IMR-90 (cell line): ENCODE measurements around the gene KLK1. TPM values are rescaled to one million over a fixed set of nuclear protein-coding genes. Genes with fewer than 3 reads are reported as not detected.

ENCODE experiments used
- ATAC-seq: fragments of 200-7000 bp; cut with Tn5 transposase; 2 replicates; pipeline ENCODE4 v1.9.1; 2020; ENCODE audit warnings: low read depth, mild to moderate bottlenecking, moderate library complexity
- BruUV-seq: library from RNA; stranded (reverse); fragments of 400-500 nt; replicated peaks from 2 replicates; lab custom pipeline; 2021; lab: Mats Ljungman, UMichigan
- CTCF ChIA-PET: fragments of 300-600 bp; formaldehyde crosslinking; extraction: SDS; loops from one replicate; lab custom pipeline; 2021; ENCODE audit warnings: antibody characterized with exemption; lab: Yijun Ruan, JAX
- POLR2A ChIA-PET: fragments of 300-600 bp; sonication (Branson Sonifier 250); formaldehyde crosslinking; loops from one replicate; lab custom pipeline; 2022; ENCODE audit warnings: antibody characterized with exemption; ENCODE audit not compliant: unreplicated experiment; lab: Charles Lee
- DNase-seq: peaks from one replicate; pipeline ENCODE4 v3.0.0; 2013
- H2AFZ ChIP-seq: replicated peaks from 2 replicates; pipeline ENCODE3; 2013; ENCODE audit warnings: low read length, mild to moderate bottlenecking; ENCODE audit not compliant: poor library complexity
- H2AK5ac ChIP-seq: 2 replicates; pipeline ENCODE4 v1.6.1; 2013; ENCODE audit warnings: low read depth, low read length, inconsistent platforms
- H2AK9ac ChIP-seq: replicated peaks from 2 replicates; pipeline ENCODE3; 2013; ENCODE audit warnings: mild to moderate bottlenecking, low read depth, low read length, moderate library complexity; ENCODE audit not compliant: poor library complexity
- H2BK120ac ChIP-seq: 2 replicates; pipeline ENCODE4 v1.6.1; 2013; ENCODE audit warnings: low read depth, low read length, inconsistent platforms
- H2BK15ac ChIP-seq: 3 replicates; pipeline ENCODE4 v1.6.1; 2013; ENCODE audit warnings: low read depth, low read length, inconsistent platforms
- H2BK20ac ChIP-seq: 2 replicates; pipeline ENCODE4 v1.6.1; 2013; ENCODE audit warnings: low read depth, mild to moderate bottlenecking, inconsistent platforms, low read length, moderate library complexity
- H2BK5ac ChIP-seq: 2 replicates; pipeline ENCODE4 v1.6.1; 2013; ENCODE audit warnings: mild to moderate bottlenecking, low read depth, low read length, inconsistent platforms; ENCODE audit not compliant: poor library complexity, severe bottlenecking
- H3K14ac ChIP-seq: replicated peaks from 2 replicates; pipeline ENCODE4 v1.6.1; 2013; ENCODE audit warnings: low read depth, low read length, inconsistent platforms
- H3K18ac ChIP-seq: 2 replicates; pipeline ENCODE4 v1.6.1; 2013; ENCODE audit warnings: low read depth, low read length, control low read depth
- H3K23ac ChIP-seq: 2 replicates; pipeline ENCODE4 v1.6.1; 2013; ENCODE audit warnings: low read depth, low read length, inconsistent platforms
- H3K27ac ChIP-seq: 2 replicates; pipeline ENCODE4 v1.5.1; 2013; ENCODE audit warnings: mild to moderate bottlenecking, control low read depth, low read length; ENCODE audit not compliant: insufficient read depth
- H3K27me3 ChIP-seq: 2 replicates; pipeline ENCODE4 v1.6.1; 2013; ENCODE audit warnings: low read length; ENCODE audit not compliant: control insufficient read depth, insufficient read depth
- H3K36me3 ChIP-seq: 2 replicates; pipeline ENCODE4 v1.6.1; 2013; ENCODE audit warnings: low read length, mixed read lengths; ENCODE audit not compliant: control insufficient read depth, insufficient read depth
- H3K4ac ChIP-seq: 2 replicates; pipeline ENCODE4 v1.6.1; 2013; ENCODE audit warnings: low read depth, low read length, inconsistent platforms
- H3K4me1 ChIP-seq: 2 replicates; pipeline ENCODE4 v1.6.1; 2013; ENCODE audit warnings: low read length, mixed read lengths; ENCODE audit not compliant: control insufficient read depth, insufficient read depth
- H3K4me2 ChIP-seq: 2 replicates; pipeline ENCODE4 v1.6.1; 2013; ENCODE audit warnings: low read depth, mild to moderate bottlenecking, control low read depth, low read length, moderate library complexity
- H3K4me3 ChIP-seq: 2 replicates; pipeline ENCODE4 v1.5.1; 2013; ENCODE audit warnings: low read depth, mild to moderate bottlenecking, control low read depth, low read length, moderate library complexity; ENCODE audit not compliant: insufficient read depth
- H3K56ac ChIP-seq: 2 replicates; pipeline ENCODE4 v1.6.1; 2013; ENCODE audit warnings: low read length, inconsistent platforms; ENCODE audit not compliant: insufficient read depth; ENCODE audit errors: extremely low read depth
- H3K79me1 ChIP-seq, 2 experiments: 2 replicates each; pipeline ENCODE4 v1.6.1; 2013; ENCODE audit warnings: low read length in 2 of 2, inconsistent platforms in 1 of 2, low read depth in 1 of 2
- H3K9ac ChIP-seq: 2 replicates; pipeline ENCODE4 v1.6.1; 2013; ENCODE audit warnings: low read depth, low read length, control low read depth
- H3K9me1 ChIP-seq: 2 replicates; pipeline ENCODE4 v1.6.1; 2013; ENCODE audit warnings: low read length, inconsistent platforms; ENCODE audit not compliant: insufficient read depth
- H3K9me3 ChIP-seq: 2 replicates; pipeline ENCODE4 v1.6.1; 2013; ENCODE audit warnings: low read length; ENCODE audit not compliant: control insufficient read depth, insufficient read depth
- H4K20me1 ChIP-seq: 2 replicates; pipeline ENCODE4 v1.6.1; 2013; ENCODE audit warnings: low read length, inconsistent platforms; ENCODE audit not compliant: insufficient read depth
- H4K5ac ChIP-seq: 2 replicates; pipeline ENCODE4 v1.6.1; 2013; ENCODE audit warnings: mild to moderate bottlenecking, low read depth, low read length, control low read depth
- H4K8ac ChIP-seq, 2 experiments: 2 replicates each; pipeline ENCODE4 v1.6.1; 2013; ENCODE audit warnings: low read depth in 2 of 2, low read length in 2 of 2, control low read depth in 1 of 2, inconsistent platforms in 1 of 2
- H4K91ac ChIP-seq: 2 replicates; pipeline ENCODE4 v1.6.1; 2013; ENCODE audit warnings: low read depth, low read length, inconsistent platforms; ENCODE audit not compliant: insufficient read depth
- BHLHE40 ChIP-seq: fragments of 150-350 bp; IDR thresholded peaks from 2 replicates; pipeline ENCODE4 v1.6.1; 2016; ENCODE audit warnings: mild to moderate bottlenecking, low read depth, low read length
- CEBPB ChIP-seq: IDR thresholded peaks from 2 replicates; pipeline ENCODE4 v1.6.1; 2012; ENCODE audit warnings: low read depth, low read length, improper control_type of control experiment
- CHD1 ChIP-seq: IDR thresholded peaks from 2 replicates; pipeline ENCODE4 v1.6.1; 2012; ENCODE audit warnings: low read depth, low read length, improper control_type of control experiment
- ELK1 ChIP-seq: fragments of 150-350 bp; IDR thresholded peaks from 2 replicates; pipeline ENCODE4 v1.6.1; 2016; ENCODE audit warnings: low read depth, mild to moderate bottlenecking, low read length, moderate library complexity, borderline replicate concordance
- FOS ChIP-seq: fragments of 150-350 bp; IDR thresholded peaks from 2 replicates; pipeline ENCODE4 v1.6.1; 2016; ENCODE audit warnings: low read depth, low read length
- MAZ ChIP-seq: IDR thresholded peaks from 2 replicates; pipeline ENCODE4 v1.6.1; 2012; ENCODE audit warnings: low read depth, mild to moderate bottlenecking, low read length, improper control_type of control experiment, moderate library complexity, borderline replicate concordance
- MXI1 ChIP-seq: IDR thresholded peaks from 2 replicates; pipeline ENCODE4 v1.6.1; 2012; ENCODE audit warnings: low read depth, mild to moderate bottlenecking, low read length, moderate library complexity, borderline replicate concordance
- POLR2A ChIP-seq: IDR thresholded peaks from 2 replicates; pipeline ENCODE4 v1.6.1; 2012; ENCODE audit warnings: mild to moderate bottlenecking, low read depth, low read length
- RAD21 ChIP-seq: IDR thresholded peaks from 2 replicates; pipeline ENCODE4 v1.6.1; 2012; ENCODE audit warnings: low read length, improper control_type of control experiment
- RCOR1 ChIP-seq: IDR thresholded peaks from 2 replicates; pipeline ENCODE4 v1.6.1; 2012; ENCODE audit warnings: mild to moderate bottlenecking, low read length, improper control_type of control experiment; ENCODE audit not compliant: insufficient replicate concordance
- RFX5 ChIP-seq: IDR thresholded peaks from 2 replicates; pipeline ENCODE4 v1.8.0; 2012; ENCODE audit warnings: low read depth, mild to moderate bottlenecking, low read length, moderate library complexity
- SMC3 ChIP-seq: fragments of 150-350 bp; IDR thresholded peaks from 2 replicates; pipeline ENCODE4 v1.6.1; 2016; ENCODE audit warnings: low read depth, mild to moderate bottlenecking, antibody characterized with exemption, low read length, moderate library complexity
- WGBS, 2 experiments: methylation state at CpG; one replicate each; pipeline versions ENCODE4 v1.1.5 to v1.1.7; 2013; ENCODE audit warnings: missing lambda C conversion rate in 2 of 2; ENCODE audit not compliant: insufficient read length in 1 of 2; ENCODE audit errors: extremely low coverage in 2 of 2; 5-methylcytosine and 5-hydroxymethylcytosine counted together
- dilution Hi-C: fragments of 300-500 bp; cut with HindIII; formaldehyde crosslinking; loops from one replicate; pipeline ENCODE4 v1.14.3; 2018; ENCODE audit warnings: low sequenced_read_pairs; ENCODE audit not compliant: unreplicated experiment
- in situ Hi-C: fragments of 300-500 bp; cut with MboI; formaldehyde crosslinking; loops from 3 replicates; pipeline ENCODE4 v1.14.3; 2019; ENCODE audit warnings: low sequenced_read_pairs, inconsistent platforms, mixed read lengths
- intact Hi-C: fragments of 100-400 bp; cut with micrococcal nuclease; formaldehyde crosslinking; loops from 2 replicates; pipeline ENCODE4 v1.10.0; 2022
- polyA plus RNA-seq, 3 experiments: library from polyadenylated mRNA; depleted of rRNA; stranded (reverse); fragments of >200 nt; gene quantifications; 2 replicates each; pipeline ENCODE4 v1.2.3, GENCODE V29; 2012; ENCODE audit warnings: low replicate concordance in 1 of 3
- total RNA-seq: library from RNA; depleted of rRNA; stranded (reverse); fragments of >200 nt; gene quantifications from 2 replicates; pipeline ENCODE4 v1.2.3, GENCODE V29; 2012

Gene KLK1
- total and polyA plus RNA-seq, 2 of the 4 experiments (the other 2 are of a cell fraction) = not detected

GRCh38 chr19:50779504-50780457 is 43.8 kb downstream of the KLK1 start (continued):
- TF ChIP-seq MAZ (no peak), RFX5 (no peak)

- dilution Hi-C loops = no loop called here
- 80% methylated on average over 1 of the region's 7 CpGs; no CpG with 5 or more reads in 1 of the 2 experiments for WGBS, 2 experiments
- no peak overlapping the region for H3K23ac ChIP-seq
Measured at GRCh38 chr19:50778906-50779430, 44.6 kb downstream of the KLK1 start.

More at GRCh38 chr19:50778906-50779430, 44.6 kb downstream of the KLK1 start:
- H3K27ac ChIP-seq = no peak overlapping the region
- no peak overlapping the region for H2BK15ac ChIP-seq
- H3K4me3 ChIP-seq = no peak overlapping the region
- no peak overlapping the region for H3K9ac ChIP-seq
- no peak overlapping the region for H4K5ac ChIP-seq
- no peak overlapping the region for H4K8ac ChIP-seq
- H3K4me1 ChIP-seq = no peaks in the 10 kb centered on the region
- no peak for DNase-seq
- in situ Hi-C loops = loop anchor here (5.0 kb wide), 1 partner anchor 72 kb away; no protein-coding TSS in a partner anchor
- no peaks in the 10 kb centered on the region for H3K79me1 ChIP-seq
- H2AK5ac ChIP-seq = no peak overlapping the region
- CTCF ChIA-PET = no interaction called here
- POLR2A ChIA-PET = no interaction called here
- H2BK20ac ChIP-seq = no peak overlapping the region
- TF ChIP-seq MAZ = no peak
- TF ChIP-seq POLR2A = no peak
- TF ChIP-seq MXI1 = no peak
- no peak for TF ChIP-seq RCOR1
- no peak for TF ChIP-seq ELK1
- no peak for TF ChIP-seq CHD1
- TF ChIP-seq FOS = no peak
- no peak for TF ChIP-seq BHLHE40
- TF ChIP-seq CEBPB = no peak
- no peak for TF ChIP-seq SMC3
- TF ChIP-seq RAD21 = no peak
- no peak overlapping the region for H2BK5ac ChIP-seq
- no peak overlapping the region for H2BK120ac ChIP-seq
- no peak overlapping the region for H3K18ac ChIP-seq
- H4K20me1 ChIP-seq = no peaks in the 10 kb centered on the region
- H3K4ac ChIP-seq = no peak overlapping the region
- no TSS peak for BruUV-seq
- H4K91ac ChIP-seq = no peak overlapping the region
- peaks cover 32% of the 10 kb centered on the region for H3K27me3 ChIP-seq
- H3K4me2 ChIP-seq = no peak overlapping the region
- no peaks in the 10 kb centered on the region for H3K36me3 ChIP-seq
- H2AK9ac ChIP-seq = no peak overlapping the region
- H3K56ac ChIP-seq = no peak overlapping the region
- ATAC-seq = no peak
- intact Hi-C loops = no loop called here
- H3K9me3 ChIP-seq = no peaks in the 10 kb centered on the region
- no peak overlapping the region for H2AFZ ChIP-seq
- H3K9me1 ChIP-seq = no peaks in the 10 kb centered on the region
- no peak overlapping the region for H3K14ac ChIP-seq
